HEK293T (cell line): ENCODE results near the gene VENTX.

ENCODE experiments used
- CTCF ChIA-PET: fragments of 350-600 bp; formaldehyde crosslinking; extraction: SDS; loops from one replicate; lab custom pipeline; 2021; ENCODE audit warnings: antibody characterized with exemption, inconsistent platforms; lab: Yijun Ruan, JAX
- POLR2A ChIA-PET: fragments of 350-600 bp; formaldehyde crosslinking; extraction: SDS; loops from one replicate; lab custom pipeline; 2020; ENCODE audit warnings: antibody characterized with exemption, inconsistent platforms; lab: Yijun Ruan, JAX
- DNase-seq: peaks from one replicate; pipeline ENCODE4 v3.0.0; 2012; ENCODE audit warnings: mixed read lengths; ENCODE audit errors: extremely low spot score
- ARNT ChIP-seq: fragments of 450-650 bp; IDR thresholded peaks from 2 replicates; pipeline ENCODE4 v1.6.1; 2017; ENCODE audit warnings: mild to moderate bottlenecking
- BHLHE40 ChIP-seq: fragments of 450-650 bp; IDR thresholded peaks from 2 replicates; pipeline ENCODE4 v1.6.1; 2016; ENCODE audit warnings: mild to moderate bottlenecking, moderate library complexity, borderline replicate concordance
- CTBP1 ChIP-seq: fragments of 450-650 bp; IDR thresholded peaks from 2 replicates; pipeline ENCODE4 v1.6.1; 2016; ENCODE audit warnings: borderline replicate concordance
- ELF4 ChIP-seq: fragments of 450-650 bp; IDR thresholded peaks from 2 replicates; pipeline ENCODE4 v1.6.1; 2017; ENCODE audit warnings: antibody characterized with exemption
- FOXA1 ChIP-seq: fragments of 450-650 bp; IDR thresholded peaks from 2 replicates; pipeline ENCODE4 v1.6.1; 2016; ENCODE audit warnings: mild to moderate bottlenecking
- FOXK2 ChIP-seq: fragments of 450-650 bp; IDR thresholded peaks from 2 replicates; pipeline ENCODE4 v1.6.1; 2016; ENCODE audit warnings: mild to moderate bottlenecking
- FOXM1 ChIP-seq: fragments of 450-650 bp; IDR thresholded peaks from 2 replicates; pipeline ENCODE4 v1.6.1; 2017; ENCODE audit warnings: mild to moderate bottlenecking, borderline replicate concordance
- HDGF ChIP-seq: fragments of 450-650 bp; IDR thresholded peaks from 2 replicates; pipeline ENCODE4 v1.6.1; 2017; ENCODE audit warnings: antibody characterized with exemption, borderline replicate concordance
- L3MBTL2 ChIP-seq: fragments of 450-650 bp; conservative IDR thresholded peaks from 2 replicates; pipeline ENCODE4 v1.6.1; 2016; ENCODE audit warnings: mild to moderate bottlenecking
- LEF1 ChIP-seq: fragments of 450-650 bp; IDR thresholded peaks from 2 replicates; pipeline ENCODE4 v1.6.1; 2017; ENCODE audit warnings: mild to moderate bottlenecking, borderline replicate concordance
- NFRKB ChIP-seq: fragments of 450-650 bp; IDR thresholded peaks from 2 replicates; pipeline ENCODE4 v1.6.1; 2016; ENCODE audit warnings: mild to moderate bottlenecking, moderate library complexity
- PKNOX1 ChIP-seq: fragments of 450-650 bp; IDR thresholded peaks from 2 replicates; pipeline ENCODE4 v1.6.1; 2016
- SP1 ChIP-seq: fragments of 450-650 bp; IDR thresholded peaks from 2 replicates; pipeline ENCODE4 v1.6.1; 2017
- SUZ12 ChIP-seq: fragments of 450-650 bp; IDR thresholded peaks from 2 replicates; pipeline ENCODE4 v1.6.1; 2016; ENCODE audit warnings: mild to moderate bottlenecking
- TARDBP ChIP-seq: fragments of 450-650 bp; IDR thresholded peaks from 2 replicates; pipeline ENCODE4 v1.6.1; 2016
- ZNF384 ChIP-seq: fragments of 450-650 bp; IDR thresholded peaks from 2 replicates; pipeline ENCODE4 v1.6.1; 2016

Gene VENTX

DNA sequence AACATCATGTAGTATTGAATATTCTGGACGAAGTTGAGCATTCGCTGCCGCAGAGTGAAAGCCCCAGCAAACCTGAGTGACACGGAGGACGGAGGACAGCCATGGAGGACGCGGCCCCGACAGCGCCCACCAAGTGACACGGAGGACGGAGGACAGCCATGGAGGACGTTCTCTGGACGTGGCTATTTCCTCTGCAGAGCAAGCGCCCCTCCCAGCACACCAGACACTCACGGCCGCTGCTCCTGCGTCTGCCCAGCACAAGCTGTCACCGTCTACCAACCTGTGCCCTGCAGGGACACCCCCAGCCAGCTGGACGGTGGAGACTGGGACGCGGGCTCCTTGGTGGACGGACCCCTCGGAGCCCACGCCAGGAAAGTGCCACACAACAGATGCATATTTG lies 46.3 kb downstream of the VENTX start:
- TF ChIP-seq FOXA1 (no peak), L3MBTL2 (no peak), ARNT (no peak), ELF4 (no peak), BHLHE40 (no peak), TARDBP (no peak), NFRKB (no peak)
- ChIA-PET POLR2A (no interaction called here), CTCF (no interaction called here)
- DNase-seq = no peak

DNA sequence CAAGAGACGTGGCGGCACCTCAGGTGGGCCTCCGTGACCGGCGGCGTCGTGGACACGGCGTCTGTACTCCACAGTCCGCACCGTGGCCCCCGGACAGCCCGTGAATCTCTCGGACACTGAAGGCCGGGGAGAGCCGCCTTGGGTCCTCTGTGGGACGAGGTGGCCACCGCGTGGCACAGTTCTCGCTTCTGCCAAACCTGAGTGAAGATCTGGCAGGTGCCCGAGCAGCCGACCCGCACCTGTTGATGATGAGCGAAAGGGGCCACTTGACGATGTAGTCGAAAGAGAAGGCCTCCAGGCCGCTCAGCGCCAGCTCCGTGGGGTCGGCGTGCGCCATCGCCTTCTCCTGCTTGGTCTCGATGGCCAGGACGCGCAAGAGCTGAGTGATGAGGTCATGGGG lies 47.6 kb downstream of the VENTX start:
- POLR2A ChIA-PET = no interaction called here
- no peak for DNase-seq
- TF ChIP-seq PKNOX1 (no peak), BHLHE40 (no peak), ZNF384 (no peak), TARDBP (no peak)
- CTCF ChIA-PET = no interaction called here

GRCh38 chr10:133286366-133286765 lies 48.7 kb downstream of the VENTX start:
- TF ChIP-seq CTBP1 = no peak
- no peak for TF ChIP-seq NFRKB
- no peak for TF ChIP-seq PKNOX1
- no peak for TF ChIP-seq HDGF
- no peak for TF ChIP-seq LEF1
- TF ChIP-seq FOXA1 = no peak
- TF ChIP-seq FOXK2 = no peak
- TF ChIP-seq BHLHE40 = no peak
- no peak for TF ChIP-seq SP1
- TF ChIP-seq L3MBTL2 = no peak
- TF ChIP-seq ELF4 = no peak
- TF ChIP-seq ZNF384 = no peak
- no peak for TF ChIP-seq TARDBP
- TF ChIP-seq SUZ12 = no peak
- no peak for TF ChIP-seq ARNT
- TF ChIP-seq FOXM1 = no peak
- CTCF ChIA-PET = no interaction called here
- POLR2A ChIA-PET = no interaction called here
- DNase-seq = no peak

DNA sequence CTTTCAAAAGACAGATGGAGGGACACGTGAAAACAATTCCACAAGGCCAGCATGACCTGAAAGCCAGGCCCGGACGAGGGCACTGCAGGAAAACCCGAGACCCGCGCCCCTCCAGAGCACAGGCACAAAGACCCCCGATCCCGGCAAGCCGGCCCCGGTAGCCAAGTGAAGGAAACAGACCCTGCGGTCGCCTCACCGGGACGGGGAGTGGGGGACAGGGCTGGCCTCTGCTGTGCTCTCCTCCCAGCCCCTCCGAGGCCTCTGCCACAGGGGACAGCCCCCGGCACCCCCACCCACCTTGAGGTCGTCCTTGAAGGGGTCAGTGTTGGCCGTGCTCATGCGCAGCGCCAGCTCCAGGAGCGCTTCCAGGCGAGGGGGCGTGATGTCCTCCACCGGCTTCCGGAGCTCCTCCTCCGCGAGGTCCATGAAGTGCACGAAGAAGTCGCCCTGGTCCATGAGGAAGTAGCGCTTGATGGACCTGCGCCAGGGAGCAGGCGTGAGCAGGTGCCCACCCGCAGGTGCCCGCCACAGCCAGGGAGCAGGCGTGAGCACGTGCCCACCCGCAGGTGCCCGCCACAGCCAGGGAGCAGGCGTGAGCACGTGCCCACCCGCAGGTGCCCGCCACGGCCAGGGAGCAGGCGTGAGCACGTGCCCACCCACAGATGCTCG lies 50.3 kb downstream of the VENTX start:
- DNase-seq = no peak
- no peak for TF ChIP-seq ZNF384
- TF ChIP-seq NFRKB = no peak
- no peak for TF ChIP-seq SUZ12
- TF ChIP-seq LEF1 = no peak
- no peak for TF ChIP-seq FOXM1
- no peak for TF ChIP-seq CTBP1
- no peak for TF ChIP-seq PKNOX1
- no peak for TF ChIP-seq L3MBTL2
- no peak for TF ChIP-seq BHLHE40
- TF ChIP-seq FOXK2 = no peak
- no peak for TF ChIP-seq TARDBP
- no peak for TF ChIP-seq HDGF
- TF ChIP-seq FOXA1 = no peak
- TF ChIP-seq SP1 = no peak
- no peak for TF ChIP-seq ARNT
- TF ChIP-seq ELF4 = no peak
- POLR2A ChIA-PET = no interaction called here
- CTCF ChIA-PET = no interaction called here

GRCh38 chr10:133289761-133290160 lies 52.1 kb downstream of the VENTX start:
- ChIA-PET CTCF (no interaction called here), POLR2A (no interaction called here)
- no peak for TF ChIP-seq LEF1
- no peak for DNase-seq
